ENCODE data around the gene MT1B. TPM values are rescaled to one million over a fixed set of nuclear protein-coding genes. Genes with fewer than 3 reads are reported as not detected.

Gene MT1B
- total and polyA plus RNA-seq, 2 of the 4 experiments (the other 2 are of a cell fraction), result not detected

- ChIA-PET CTCF (no interaction called here), POLR2A (ENCODE audit: unreplicated experiment) (interaction anchor here (0.6 to 0.7 kb wide), 2 partner anchors 43 to 178 kb away, joined by 3 read pairs; no protein-coding TSS in a partner anchor)
- no TSS peak for BruUV-seq (replicated peaks)
- H2BK20ac ChIP-seq (ENCODE audit: low read depth, low read length), result no peak overlapping the region
- H3K9me3 ChIP-seq (ENCODE audit: control insufficient read depth, insufficient read depth, low read length), result no peaks in the 10 kb centered on the region
- H3K4me1 ChIP-seq (ENCODE audit: control insufficient read depth, insufficient read depth, low read length), result peaks cover 13% of the 10 kb centered on the region
- H4K8ac ChIP-seq (ENCODE audit: low read depth in 2 of 2, low read length in 2 of 2), result no peak overlapping the region
- TF ChIP-seq POLR2A (IDR thresholded peaks at IDR 0.05; ENCODE audit: low read depth, low read length) (no peak), NFE2L2 (IDR thresholded peaks at IDR 0.05; ENCODE audit: low read depth, low read length) (no peak), BHLHE40 (IDR thresholded peaks at IDR 0.05; ENCODE audit: low read depth, low read length) (no peak), SMC3 (IDR thresholded peaks at IDR 0.05; ENCODE audit: low read depth, low read length) (no peak), CHD1 (IDR thresholded peaks at IDR 0.05; ENCODE audit: low read depth, low read length) (no peak), MXI1 (IDR thresholded peaks at IDR 0.05; ENCODE audit: borderline replicate concordance, low read depth, low read length) (no peak), FOS (IDR thresholded peaks at IDR 0.05; ENCODE audit: low read depth, low read length) (no peak), RCOR1 (IDR thresholded peaks at IDR 0.05; ENCODE audit: insufficient replicate concordance, low read length) (no peak), RFX5 (IDR thresholded peaks at IDR 0.05; ENCODE audit: low read depth, low read length) (no peak), CTCF (conservative IDR thresholded peaks at IDR 0.05; ENCODE audit: low read depth, low read length) (no peak), RAD21 (IDR thresholded peaks at IDR 0.05; ENCODE audit: low read length) (no peak), ELK1 (IDR thresholded peaks at IDR 0.05; ENCODE audit: borderline replicate concordance, low read depth, low read length) (no peak), USF2 (IDR thresholded peaks at IDR 0.05; ENCODE audit: low read depth, low read length) (no peak)
- WGBS, 2 experiments (ENCODE audit: extremely low coverage in 2 of 2, insufficient read length in 1 of 2), result 30% methylated on average over 5 of the region's 19 CpGs; no CpG with 5 or more reads in 1 of the 2 experiments
- no peak overlapping the region for H2BK120ac ChIP-seq (ENCODE audit: low read depth, low read length)
- no peak overlapping the region for H2AK9ac ChIP-seq (replicated peaks; ENCODE audit: low read depth, low read length, poor library complexity)
- H3K27ac ChIP-seq (ENCODE audit: insufficient read depth, low read length), result no peak overlapping the region
- H2BK15ac ChIP-seq (ENCODE audit: low read depth, low read length), result no peak overlapping the region
- no peak overlapping the region for H3K56ac ChIP-seq (ENCODE audit: extremely low read depth, insufficient read depth, low read length)
- no peak overlapping the region for H3K23ac ChIP-seq (ENCODE audit: low read depth, low read length)
- no peak overlapping the region for H4K91ac ChIP-seq (ENCODE audit: insufficient read depth, low read depth, low read length)
- no peak overlapping the region for H3K9ac ChIP-seq (ENCODE audit: low read depth, low read length)
- H2AK5ac ChIP-seq (ENCODE audit: low read depth, low read length), result no peak overlapping the region
- peaks cover 5% of the 10 kb centered on the region for H3K9me1 ChIP-seq (ENCODE audit: insufficient read depth, low read length)
- no peak overlapping the region for H4K5ac ChIP-seq (ENCODE audit: low read depth, low read length)
- DNase-seq (no peak), ATAC-seq (ENCODE audit: low read depth) (no peak)
- no peak overlapping the region for H3K18ac ChIP-seq (ENCODE audit: low read depth, low read length)
- dilution Hi-C loops (cut with HindIII; ENCODE audit: low sequenced_read_pairs, unreplicated experiment) (no loop called here), intact Hi-C loops (cut with micrococcal nuclease) (no loop called here), in situ Hi-C loops (cut with MboI; ENCODE audit: low sequenced_read_pairs) (no loop called here)
- H3K4ac ChIP-seq (ENCODE audit: low read depth, low read length), result no peak overlapping the region
- peaks cover 53% of the 10 kb centered on the region for H3K27me3 ChIP-seq (ENCODE audit: control insufficient read depth, insufficient read depth, low read length)
- H3K36me3 ChIP-seq (ENCODE audit: control insufficient read depth, insufficient read depth, low read length), result no peaks in the 10 kb centered on the region
- no peaks in the 10 kb centered on the region for H3K79me1 ChIP-seq (ENCODE audit: low read depth in 1 of 2, low read length in 2 of 2)
- H3K4me3 ChIP-seq (ENCODE audit: insufficient read depth, low read depth, low read length), result no peak overlapping the region
- no peak overlapping the region for H2AFZ ChIP-seq (replicated peaks; ENCODE audit: low read length, poor library complexity)
- peaks cover 4% of the 10 kb centered on the region; the same call in 1 of the 2 replicates for H4K20me1 ChIP-seq (ENCODE audit: insufficient read depth, low read length)
- H3K14ac ChIP-seq (replicated peaks; ENCODE audit: low read depth, low read length), result no peak overlapping the region
- H3K4me2 ChIP-seq (ENCODE audit: low read depth, low read length), result no peak overlapping the region
- no peak overlapping the region for H2BK5ac ChIP-seq (ENCODE audit: low read depth, low read length, poor library complexity, severe bottlenecking)
These were observed 18.3 kb downstream of the MT1B start for GRCh38 chr16:56669840-56670619.

Data from IMR-90 (cell line).